Osteoblast (primary cell): ENCODE measurements around the gene CRYL1. TPM values are rescaled to one million over a fixed set of nuclear protein-coding genes. Genes with fewer than 3 reads are reported as not detected.

ENCODE experiments used
- DNase-seq: peaks from one replicate; pipeline ENCODE4 v3.0.0; 2011; ENCODE audit warnings: low spot score, mixed read lengths; ENCODE audit not compliant: insufficient read length; ENCODE audit errors: missing footprints
- H2AFZ ChIP-seq: 2 replicates; pipeline ENCODE4 v1.6.0; 2011; ENCODE audit warnings: mild to moderate bottlenecking, low read length
- H3K27ac ChIP-seq: 2 replicates; pipeline ENCODE4 v1.5.1; 2011; ENCODE audit warnings: mild to moderate bottlenecking, low read depth, low read length, moderate library complexity
- H3K27me3 ChIP-seq: 2 replicates; pipeline ENCODE4 v1.6.0; 2012; ENCODE audit warnings: mild to moderate bottlenecking, control low read depth, inconsistent platforms, low read length, moderate library complexity; ENCODE audit not compliant: insufficient read depth
- H3K36me3 ChIP-seq: 2 replicates; pipeline ENCODE4 v1.5.1; 2011; ENCODE audit warnings: mild to moderate bottlenecking, low read length, control low read depth, moderate library complexity; ENCODE audit not compliant: insufficient read depth
- H3K4me1 ChIP-seq: 2 replicates; pipeline ENCODE4 v1.5.1; 2011; ENCODE audit warnings: mild to moderate bottlenecking, low read length, control low read depth, moderate library complexity; ENCODE audit not compliant: insufficient read depth
- H3K4me2 ChIP-seq: 2 replicates; pipeline ENCODE4 v1.6.0; 2011; ENCODE audit warnings: mild to moderate bottlenecking, low read length; ENCODE audit not compliant: insufficient read depth
- H3K4me3 ChIP-seq: fragments of 200-600 bp; sonication (generic); 3 replicates; pipeline ENCODE4 v1.5.1; 2012; ENCODE audit warnings: mild to moderate bottlenecking, low read length, inconsistent platforms; ENCODE audit not compliant: insufficient read depth
- H3K79me2 ChIP-seq: 2 replicates; pipeline ENCODE4 v1.6.0; 2012; ENCODE audit warnings: mild to moderate bottlenecking, low read length, control low read depth, inconsistent platforms; ENCODE audit not compliant: insufficient read depth
- H3K9me3 ChIP-seq: 2 replicates; pipeline ENCODE4 v1.5.1; 2011; ENCODE audit warnings: low read depth, low read length, control low read depth
- H4K20me1 ChIP-seq: 2 replicates; pipeline ENCODE4 v1.6.0; 2012; ENCODE audit warnings: mild to moderate bottlenecking, low read length, control low read depth; ENCODE audit not compliant: insufficient read depth
- CTCF ChIP-seq: IDR thresholded peaks from 2 replicates; pipeline ENCODE4 v1.5.1; 2011; ENCODE audit warnings: mild to moderate bottlenecking, low read depth, low read length, moderate library complexity; ENCODE audit errors: extremely low read depth
- total RNA-seq: library from RNA; depleted of rRNA; stranded (reverse); fragments of >200 nt; gene quantifications from 2 replicates; pipeline ENCODE4 v1.2.3, GENCODE V29; 2012

Gene CRYL1
- total RNA-seq, 1 donor: 12.7 TPM

- TF ChIP-seq CTCF: no peak
- no peaks in the 10 kb centered on the region for H3K4me1 ChIP-seq
- H3K4me2 ChIP-seq: no peak overlapping the region
- H3K79me2 ChIP-seq: no peaks in the 10 kb centered on the region
- H4K20me1 ChIP-seq: no peaks in the 10 kb centered on the region
- no peaks in the 10 kb centered on the region for H3K27me3 ChIP-seq
- no peaks in the 10 kb centered on the region for H3K9me3 ChIP-seq
- H3K27ac ChIP-seq: no peak overlapping the region
- H3K4me3 ChIP-seq: no peak overlapping the region
- no peak for DNase-seq
- H2AFZ ChIP-seq: no peak overlapping the region
- no peaks in the 10 kb centered on the region for H3K36me3 ChIP-seq
Measured at GRCh38 chr13:20546556-20546955, 20.9 kb upstream of the CRYL1 start.

- no peaks in the 10 kb centered on the region for H3K4me1 ChIP-seq
Measured at GRCh38 chr13:20544201-20544923, 18.7 kb upstream of the CRYL1 start.

GRCh38 chr13:20536992-20537391, 11.3 kb upstream of the CRYL1 start:
- Histone ChIP-seq H4K20me1 (no peaks in the 10 kb centered on the region), H3K27ac (no peak overlapping the region), H3K4me2 (no peak overlapping the region), H3K9me3 (no peaks in the 10 kb centered on the region), H3K4me3 (no peak overlapping the region), H2AFZ (no peak overlapping the region), H3K36me3 (no peaks in the 10 kb centered on the region), H3K27me3 (no peaks in the 10 kb centered on the region), H3K79me2 (no peaks in the 10 kb centered on the region), H3K4me1 (no peaks in the 10 kb centered on the region)
- no peak for DNase-seq
- TF ChIP-seq CTCF: no peak

More at GRCh38 chr13:20544201-20544923, 18.7 kb upstream of the CRYL1 start:
- no peaks in the 10 kb centered on the region for H3K79me2 ChIP-seq
- no peak for TF ChIP-seq CTCF
- no peak overlapping the region for H3K27ac ChIP-seq
- H3K9me3 ChIP-seq: no peaks in the 10 kb centered on the region
- H4K20me1 ChIP-seq: no peaks in the 10 kb centered on the region
- no peaks in the 10 kb centered on the region for H3K27me3 ChIP-seq
- no peaks in the 10 kb centered on the region for H3K36me3 ChIP-seq
- H3K4me2 ChIP-seq: no peak overlapping the region
- H2AFZ ChIP-seq: no peak overlapping the region
- H3K4me3 ChIP-seq: no peak overlapping the region
- no peak for DNase-seq

GRCh38 chr13:20534038-20534608, 8.5 kb upstream of the CRYL1 start:
- no peak for TF ChIP-seq CTCF
- DNase-seq: no peak
- H3K4me3 ChIP-seq: no peak overlapping the region
- no peaks in the 10 kb centered on the region for H3K36me3 ChIP-seq
- H3K27ac ChIP-seq: no peak overlapping the region
- H3K79me2 ChIP-seq: no peaks in the 10 kb centered on the region
- H3K4me1 ChIP-seq: no peaks in the 10 kb centered on the region
- H4K20me1 ChIP-seq: no peaks in the 10 kb centered on the region
- H3K9me3 ChIP-seq: no peaks in the 10 kb centered on the region
- no peak overlapping the region for H3K4me2 ChIP-seq
- H3K27me3 ChIP-seq: no peaks in the 10 kb centered on the region
- no peak overlapping the region for H2AFZ ChIP-seq
